Inflammatory macrophage (primary cell): ENCODE data around the gene ABCG4.
A peak's percentile ranks its signal among the peaks of the same experiment; 100 is the strongest.
"Not testable (repeated sequence)": the region's sequence is repeated elsewhere in the genome, so short reads cannot be mapped to it uniquely, and the experiment has no call there.

Experiments used
- DNase-seq, 2 donors: peaks; one replicate each; pipeline ENCODE4 v3.0.0-alpha.2; 2020 to 2022

The ABCG4 gene

GRCh38 chr11:119154178-119154577, 5.3 kb downstream of the ABCG4 start:
- no peak for DNase-seq

GRCh38 chr11:119155733-119156492, 7.1 kb downstream of the ABCG4 start:
- DNase-seq, result peak in 1 of 2 donors; percentile 29

- DNase-seq, result no peak
These were observed 7.6 kb downstream of the ABCG4 start for GRCh38 chr11:119156496-119156895.

GRCh38 chr11:119157063-119157462, 8.2 kb downstream of the ABCG4 start:
- no peak for DNase-seq

- DNase-seq, result no peak
These were observed 9.6 kb downstream of the ABCG4 start for GRCh38 chr11:119158467-119158866.

- no peak for DNase-seq
These were observed 11.3 kb downstream of the ABCG4 start for GRCh38 chr11:119160151-119160550.

- DNase-seq, result no peak
These were observed 13.0 kb downstream of the ABCG4 start for GRCh38 chr11:119161871-119162270.

- DNase-seq, result peak; percentile 18 to 45
These were observed 17.7 kb downstream of the ABCG4 start for GRCh38 chr11:119166368-119167076.

GRCh38 chr11:119167077-119167458, 18.2 kb downstream of the ABCG4 start:
- not testable (repeated sequence) for DNase-seq

GRCh38 chr11:119167933-119168332, 19.1 kb downstream of the ABCG4 start:
- peak in 1 of 2 donors; percentile 58 for DNase-seq

- peak; percentile 87 to 88 for DNase-seq
These were observed 19.8 kb downstream of the ABCG4 start, which contains the start of gene NLRX1 for GRCh38 chr11:119168471-119169281. Gene NLRX1 (plus strand): TSS chr11:119168725. CDS start chr11:119171404, 2,679 bp downstream.

- DNase-seq, result peak; percentile 33 to 53
These were observed 20.4 kb downstream of the ABCG4 start for GRCh38 chr11:119169282-119169719.

GRCh38 chr11:119172513-119172912, 23.7 kb downstream of the ABCG4 start:
- peak; percentile 64 to 77 for DNase-seq

- DNase-seq, result no peak
These were observed 24.6 kb downstream of the ABCG4 start for GRCh38 chr11:119173453-119173852.

GRCh38 chr11:119175493-119176077, 26.7 kb downstream of the ABCG4 start:
- no peak for DNase-seq

- DNase-seq, result peak in 1 of 2 donors; percentile 8
These were observed 29.4 kb downstream of the ABCG4 start for GRCh38 chr11:119178166-119178680.

GRCh38 chr11:119179342-119179741, 30.5 kb downstream of the ABCG4 start:
- DNase-seq, result no peak

GRCh38 chr11:119179983-119180382, 31.1 kb downstream of the ABCG4 start:
- no peak for DNase-seq

GRCh38 chr11:119180729-119181676, 32.2 kb downstream of the ABCG4 start:
- DNase-seq, result no peak

GRCh38 chr11:119181677-119182412, 33.0 kb downstream of the ABCG4 start:
- DNase-seq, result peak; percentile 18 to 29
